Measurements from ENCODE around the gene DLG2.

- TF ChIP-seq EP300 (IDR thresholded peaks at IDR 0.05; ENCODE audit: borderline replicate concordance in 1 of 2, low read depth in 2 of 2, low read length in 2 of 2) (no peak), RFX5 (IDR thresholded peaks at IDR 0.05; ENCODE audit: borderline replicate concordance, low read depth, low read length) (no peak), POU5F1 (IDR thresholded peaks at IDR 0.05; ENCODE audit: low read depth, low read length) (no peak), NANOG (IDR thresholded peaks at IDR 0.05; ENCODE audit: insufficient read depth, low read depth, low read length, poor library complexity, severe bottlenecking) (no peak), SIX5 (IDR thresholded peaks at IDR 0.05; ENCODE audit: low read depth, low read length) (no peak), CBX5 (IDR thresholded peaks at IDR 0.05; ENCODE audit: low read depth, low read length) (no peak), MAFK (IDR thresholded peaks at IDR 0.05; ENCODE audit: low read depth, low read length) (no peak)
These were observed 2072.3 kb downstream of the DLG2 start for GRCh38 chr11:83554876-83555275.
